Stomach (tissue), 9 donors: Measurements from ENCODE around the gene HDAC9. TPM values are rescaled to one million over a fixed set of nuclear protein-coding genes. Genes with fewer than 3 reads are reported as not detected.

Experiments
- DNase-seq, 2 donors: peaks; one replicate each; pipeline versions ENCODE4 v3.0.0 to v3.0.0-alpha.2; 2013 to 2019
- H3K27ac ChIP-seq, 5 donors: fragments of 200-600 bp in 4 of 5; sonication (generic) in 4 of 5; one replicate each; pipeline ENCODE4 v1.5.1; 2013 to 2019; ENCODE audit warnings: mild to moderate bottlenecking in 1 of 5, moderate library complexity in 1 of 5
- H3K27me3 ChIP-seq, 3 donors: fragments of 200-600 bp; sonication (generic); one replicate each; pipeline ENCODE4 v1.5.1; 2017 to 2019; ENCODE audit warnings: mixed run types in 1 of 3
- H3K36me3 ChIP-seq, 4 donors: fragments of 200-600 bp; sonication (generic); 1 replicate in 3 of 4; 2 replicates in 1 of 4; pipeline ENCODE4 v1.5.1; 2016 to 2019
- H3K4me1 ChIP-seq, 4 donors: fragments of 200-600 bp; sonication (generic); one replicate each; pipeline ENCODE4 v1.5.1; 2016 to 2019
- H3K4me3 ChIP-seq, 4 donors: fragments of 200-600 bp; sonication (generic) in 3 of 4; one replicate each; pipeline ENCODE4 v1.5.1; 2016 to 2019; ENCODE audit warnings: mild to moderate bottlenecking in 1 of 4
- H3K9me3 ChIP-seq, 4 donors: fragments of 200-600 bp; sonication (generic); one replicate each; pipeline ENCODE4 v1.5.1; 2016 to 2019
- EP300 ChIP-seq: sonication (generic); formaldehyde crosslinking; IDR thresholded peaks from one replicate; pipeline ENCODE4 v1.6.1; 2017; ENCODE audit warnings: antibody characterized with exemption
- POLR2A ChIP-seq, 4 donors: fragments of 450-650 bp; IDR thresholded peaks; one replicate each; pipeline ENCODE4 v1.6.1; 2016; ENCODE audit warnings: antibody characterized with exemption in 4 of 4, control low read depth in 2 of 4, mild to moderate bottlenecking in 1 of 4, moderate library complexity in 1 of 4
- POLR2AphosphoS5 ChIP-seq, 3 donors: sonication (generic); formaldehyde crosslinking; IDR thresholded peaks; one replicate each; pipeline ENCODE4 v1.6.1; 2016; ENCODE audit warnings: antibody characterized with exemption in 3 of 3
- WGBS, 5 donors: extraction: QIAGEN DNeasy Blood & Tissue Kit in 3 of 5; methylation state at CpG; one replicate each; pipeline versions ENCODE4 v1.1.5 to v1.1.7; 2013 to 2018; 5-methylcytosine and 5-hydroxymethylcytosine counted together
- intact Hi-C: fragments of 100-400 bp; cut with DNase I; formaldehyde crosslinking; loops from one replicate; pipeline ENCODE4 v1.15.1; 2023; ENCODE audit warnings: low total_unique reads
- polyA plus RNA-seq, 3 donors: library from polyadenylated mRNA; stranded (reverse); fragments of 200-250 nt; gene quantifications; one replicate each; pipeline ENCODE4 v1.2.3, GENCODE V29; 2013
- total RNA-seq, 5 donors: library from RNA; depleted of rRNA; stranded (reverse); fragments of >200 nt; gene quantifications; one replicate each; pipeline versions ENCODE4 v1.1.0 to v1.2.3, GENCODE V29; 2014 to 2016
- TF ChIP-seq, protein P1 (sequence below), 7 experiments: fragments of 450-650 bp in 4 of 7; fragments of 200-600 bp in 3 of 7; sonication (generic) in 3 of 7; IDR thresholded peaks; one replicate each; pipeline ENCODE4 v1.5.1; 2016 to 2019; ENCODE audit warnings: antibody characterized with exemption in 7 of 7, control low read depth in 2 of 7, mild to moderate bottlenecking in 1 of 7
- donor health status: healthy with polysubstance abuse.
- donor health status: Bipolar disorder and iron deficiency.
- donor health status: healthy.

HDAC9 gene
- total and polyA plus RNA-seq, 8 donors = 1.4 to 60.0 (median 9.8) TPM

DNA sequence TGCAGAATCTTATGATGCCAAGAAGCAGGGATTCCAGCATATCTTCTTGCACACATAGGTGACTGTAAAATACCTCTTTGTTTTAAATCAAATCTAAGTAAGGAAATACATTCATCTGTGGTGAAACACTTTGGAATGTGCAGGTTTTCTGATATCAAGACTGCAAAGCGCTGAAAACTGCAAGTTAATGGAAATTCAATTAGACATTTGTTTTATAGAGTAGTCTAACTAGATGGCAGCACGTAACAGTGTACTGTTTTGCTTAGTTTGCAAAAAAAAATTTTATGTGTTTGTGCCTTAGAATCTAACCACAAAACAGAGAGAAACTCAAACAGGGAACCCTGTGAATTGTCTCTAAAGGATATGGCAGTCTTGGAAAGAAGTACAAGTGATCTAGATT, 259.2 kb downstream of the HDAC9 start:
- Histone ChIP-seq H3K36me3 (no peaks in the 10 kb centered on the region), H3K4me3 (no peak overlapping the region), H3K9me3 (no peaks in the 10 kb centered on the region), H3K4me1 (peaks cover 0 to 6% (median 0%) of the 10 kb centered on the region in 4 donors), H3K27ac (no peak overlapping the region), H3K27me3 (no peaks in the 10 kb centered on the region)
- DNase-seq = no peak
- intact Hi-C loops = no loop called here
- 61 to 77% (median 72%) methylated on average over 2 of the region's 2 CpGs for WGBS, 5 donors
- TF ChIP-seq, protein P1, sequence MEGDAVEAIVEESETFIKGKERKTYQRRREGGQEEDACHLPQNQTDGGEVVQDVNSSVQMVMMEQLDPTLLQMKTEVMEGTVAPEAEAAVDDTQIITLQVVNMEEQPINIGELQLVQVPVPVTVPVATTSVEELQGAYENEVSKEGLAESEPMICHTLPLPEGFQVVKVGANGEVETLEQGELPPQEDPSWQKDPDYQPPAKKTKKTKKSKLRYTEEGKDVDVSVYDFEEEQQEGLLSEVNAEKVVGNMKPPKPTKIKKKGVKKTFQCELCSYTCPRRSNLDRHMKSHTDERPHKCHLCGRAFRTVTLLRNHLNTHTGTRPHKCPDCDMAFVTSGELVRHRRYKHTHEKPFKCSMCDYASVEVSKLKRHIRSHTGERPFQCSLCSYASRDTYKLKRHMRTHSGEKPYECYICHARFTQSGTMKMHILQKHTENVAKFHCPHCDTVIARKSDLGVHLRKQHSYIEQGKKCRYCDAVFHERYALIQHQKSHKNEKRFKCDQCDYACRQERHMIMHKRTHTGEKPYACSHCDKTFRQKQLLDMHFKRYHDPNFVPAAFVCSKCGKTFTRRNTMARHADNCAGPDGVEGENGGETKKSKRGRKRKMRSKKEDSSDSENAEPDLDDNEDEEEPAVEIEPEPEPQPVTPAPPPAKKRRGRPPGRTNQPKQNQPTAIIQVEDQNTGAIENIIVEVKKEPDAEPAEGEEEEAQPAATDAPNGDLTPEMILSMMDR (IDR thresholded peaks at IDR 0.05) = no peak
- TF ChIP-seq EP300 (no peak), POLR2A (IDR thresholded peaks at IDR 0.05) (no peak), POLR2AphosphoS5 (IDR thresholded peaks at IDR 0.05) (no peak)

DNA sequence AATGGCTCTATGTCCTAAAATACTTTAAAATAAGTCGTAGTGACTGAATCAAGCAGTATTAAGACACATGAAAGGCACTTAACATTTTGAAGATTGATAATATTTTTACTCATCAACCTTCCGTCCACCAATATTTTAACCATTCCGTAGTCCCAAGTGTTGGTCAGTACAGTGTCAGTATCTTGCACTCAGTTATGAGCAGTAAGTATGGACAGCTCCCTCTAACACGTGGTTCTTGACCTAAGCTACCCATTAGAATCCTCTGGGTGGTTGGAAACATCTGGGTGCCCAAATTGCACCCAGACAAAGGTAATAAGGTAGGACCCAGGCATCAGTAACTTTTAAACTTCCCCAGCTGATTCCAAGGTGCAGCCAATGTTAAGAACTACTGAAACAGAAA, 260.2 kb downstream of the HDAC9 start:
- Histone ChIP-seq H3K27ac (no peak overlapping the region), H3K27me3 (no peaks in the 10 kb centered on the region), H3K4me1 (peaks cover 0 to 6% (median 0%) of the 10 kb centered on the region in 4 donors), H3K9me3 (no peaks in the 10 kb centered on the region), H3K36me3 (no peaks in the 10 kb centered on the region), H3K4me3 (no peak overlapping the region)
- 74 to 84% (median 77%) methylated on average over 4 of the region's 4 CpGs for WGBS, 5 donors
- TF ChIP-seq POLR2A (IDR thresholded peaks at IDR 0.05) = no peak
- TF ChIP-seq, protein P1 (IDR thresholded peaks at IDR 0.05) = no peak
- no peak for TF ChIP-seq EP300
- TF ChIP-seq POLR2AphosphoS5 (IDR thresholded peaks at IDR 0.05) = no peak
- DNase-seq = no peak
- intact Hi-C loops = no loop called here

DNA sequence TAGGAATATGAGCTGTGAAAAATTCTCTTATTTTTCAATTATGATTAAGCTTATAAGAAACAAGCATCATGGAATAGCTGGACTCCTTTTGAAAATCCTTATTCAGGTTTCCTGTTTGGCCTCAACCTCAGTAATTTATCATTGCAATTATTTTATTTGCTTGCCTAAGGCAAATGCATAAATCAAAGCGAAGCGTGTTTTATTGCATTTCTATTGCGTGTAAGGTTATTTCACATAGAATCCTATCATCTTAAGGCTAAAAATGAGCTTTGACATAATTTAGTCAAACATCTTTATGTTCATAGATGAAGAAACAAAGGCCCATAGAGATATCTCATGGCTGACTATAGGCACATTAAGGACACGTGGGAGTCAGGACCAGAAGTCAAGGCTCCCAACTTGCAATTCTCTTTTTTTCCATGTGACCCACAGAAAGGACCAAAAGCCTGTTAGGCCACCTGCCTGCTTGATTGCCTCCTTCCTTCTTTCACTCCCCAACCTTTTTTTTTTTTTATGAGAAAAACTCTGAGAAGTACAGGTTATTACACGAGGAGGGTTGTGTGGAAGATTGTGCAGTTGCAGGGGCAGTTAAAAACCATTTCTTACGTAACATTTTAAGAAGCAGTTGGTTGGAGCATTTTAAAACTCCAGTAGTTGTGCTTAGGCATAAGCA, 261.0 kb downstream of the HDAC9 start:
- no peaks in the 10 kb centered on the region for H3K27me3 ChIP-seq
- intact Hi-C loops = no loop called here
- no peaks in the 10 kb centered on the region for H3K36me3 ChIP-seq
- TF ChIP-seq EP300 (no peak), POLR2AphosphoS5 (IDR thresholded peaks at IDR 0.05) (no peak), POLR2A (IDR thresholded peaks at IDR 0.05) (no peak)
- TF ChIP-seq, protein P1 (IDR thresholded peaks at IDR 0.05) = no peak
- DNase-seq = no peak
- H3K9me3 ChIP-seq = no peaks in the 10 kb centered on the region
- H3K27ac ChIP-seq = no peak overlapping the region
- peaks cover 0 to 6% (median 0%) of the 10 kb centered on the region in 4 donors for H3K4me1 ChIP-seq
- 86 to 93% (median 90%) methylated on average over 6 of the region's 6 CpGs for WGBS, 5 donors
- no peak overlapping the region for H3K4me3 ChIP-seq

DNA sequence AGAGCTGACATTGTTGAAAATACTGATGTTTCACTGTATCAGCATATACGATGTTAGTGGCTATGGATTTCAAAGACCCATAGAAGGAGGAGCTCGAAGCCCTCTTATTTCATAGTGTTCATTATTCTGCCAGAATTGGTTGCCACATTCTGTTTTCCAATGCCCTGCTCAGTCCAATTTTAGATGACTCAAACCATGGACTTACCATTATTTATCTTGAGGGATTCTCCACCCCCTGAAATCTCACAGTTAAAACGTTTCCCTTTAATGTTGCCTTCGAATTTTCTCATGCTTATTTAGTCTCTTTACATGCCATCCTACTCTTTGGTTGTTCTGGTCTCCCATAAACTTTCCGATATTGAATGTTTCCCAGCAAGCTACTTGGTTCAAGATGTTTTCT, 264.5 kb downstream of the HDAC9 start:
- Histone ChIP-seq H3K4me3 (no peak overlapping the region), H3K9me3 (no peaks in the 10 kb centered on the region), H3K27me3 (no peaks in the 10 kb centered on the region), H3K36me3 (no peaks in the 10 kb centered on the region), H3K4me1 (no peaks in the 10 kb centered on the region), H3K27ac (no peak overlapping the region)
- TF ChIP-seq, protein P1 (IDR thresholded peaks at IDR 0.05) = no peak
- TF ChIP-seq POLR2A (IDR thresholded peaks at IDR 0.05) (no peak), POLR2AphosphoS5 (IDR thresholded peaks at IDR 0.05) (no peak), EP300 (no peak)
- no peak for DNase-seq
- WGBS, 5 donors = 61 to 84% (median 74%) methylated on average over 5 of the region's 5 CpGs
- intact Hi-C loops = no loop called here
